NCI-H1436 treated with DMSO at 0.1 percent for 48 hours (cell line): ENCODE measurements around the gene PDE10A.
"Not testable (repeated sequence)": the region's sequence is repeated elsewhere in the genome, so short reads cannot be mapped to it uniquely, and the experiment has no call there.

Experiments used
- DNase-seq: peaks from one replicate; lab custom pipeline; 2025; lab: John Stamatoyannopoulos, UW

Gene PDE10A

DNA sequence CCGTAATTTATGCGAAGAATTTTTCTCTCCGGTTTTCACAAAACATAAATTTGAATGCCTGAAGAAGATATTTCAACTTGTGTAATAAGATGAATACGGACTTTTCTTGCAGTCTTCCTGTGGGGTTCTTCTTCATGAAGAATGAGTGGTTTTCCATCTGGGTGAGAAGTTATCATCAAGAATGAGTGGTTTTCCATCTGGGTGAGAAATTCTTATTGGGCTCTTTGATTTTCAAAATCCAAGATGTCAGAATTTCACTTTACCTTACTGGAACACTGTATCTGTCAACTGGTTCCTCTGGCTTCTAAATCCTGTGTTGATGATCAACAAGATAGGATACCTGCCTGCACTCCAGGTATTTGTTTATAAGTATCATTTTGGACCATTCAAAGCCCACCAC, 193.6 kb downstream of the PDE10A start:
- no peak for DNase-seq

DNA sequence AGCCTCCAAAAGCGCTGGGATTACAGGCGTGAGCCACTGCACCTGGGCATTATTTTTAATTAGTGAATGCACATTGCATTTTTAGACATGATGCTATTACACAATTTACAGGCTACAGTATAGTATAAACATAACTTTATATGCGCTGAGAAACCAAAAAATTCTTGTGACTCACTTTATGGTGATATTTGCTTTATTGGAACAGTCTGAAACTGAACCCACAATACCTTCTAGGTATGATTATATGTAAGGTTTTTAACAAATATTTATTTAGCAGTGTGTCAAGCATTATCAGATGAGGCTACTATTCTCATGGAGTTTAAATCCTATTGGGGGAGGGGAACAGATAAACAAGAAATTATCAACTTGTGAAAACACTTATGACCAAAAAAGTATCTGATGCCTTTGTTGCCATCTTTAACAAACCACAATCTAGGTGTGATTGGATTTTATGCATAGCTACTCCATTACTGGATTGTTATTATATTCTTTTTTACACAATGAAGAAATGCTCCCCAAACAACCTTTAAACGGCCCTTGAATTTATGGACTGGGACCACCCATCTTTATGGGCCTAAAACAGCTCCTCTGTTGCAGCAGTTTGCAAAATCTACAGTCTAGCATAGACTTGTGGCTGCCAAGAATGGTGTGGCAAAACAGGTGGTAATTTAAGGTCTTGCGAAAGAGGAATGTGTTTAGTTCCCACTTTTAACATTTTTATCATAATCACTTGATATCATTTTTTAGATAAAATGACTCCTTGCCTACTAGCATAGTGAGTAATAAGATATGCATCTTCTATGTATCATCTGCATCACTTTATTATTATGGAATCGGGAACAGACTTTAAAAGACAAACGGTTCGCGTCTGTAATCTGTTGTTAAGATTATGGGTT, 194.5 kb downstream of the PDE10A start:
- DNase-seq = no peak

- not testable (repeated sequence) for DNase-seq
Measured at GRCh38 chr6:165463499-165463898, 199.5 kb downstream of the PDE10A start.

DNA sequence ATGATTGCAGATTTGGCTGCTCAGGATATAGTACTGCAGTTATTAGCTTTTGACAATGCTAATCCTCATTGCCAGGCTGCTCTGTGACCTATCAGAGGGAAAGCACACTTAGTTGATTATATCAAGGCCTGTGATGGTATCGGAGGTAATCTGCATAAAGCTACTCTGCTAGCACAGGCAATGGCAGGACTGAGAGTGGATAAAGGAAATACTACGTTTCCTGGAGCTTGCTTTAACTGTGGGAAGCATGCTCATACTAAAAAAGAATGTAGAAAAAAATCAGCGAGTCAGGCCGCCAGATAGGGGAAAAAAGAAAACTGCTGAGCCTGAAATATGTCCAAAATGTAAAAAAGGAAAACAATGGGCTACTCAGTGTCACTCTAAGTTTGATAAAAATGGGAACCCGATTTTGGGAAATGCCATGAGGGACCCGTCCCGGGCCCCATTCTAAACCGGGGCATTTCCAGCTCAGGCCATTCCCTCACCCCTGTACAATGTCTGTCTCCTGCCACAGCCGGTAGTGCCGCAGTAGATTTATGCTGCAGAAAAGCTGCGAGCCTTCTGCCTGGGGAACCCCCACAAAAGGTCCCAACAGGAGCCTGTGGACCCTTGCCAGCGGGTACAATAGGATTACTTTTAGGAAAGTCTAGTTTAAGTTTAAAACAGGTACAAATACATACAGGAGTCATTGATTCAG, 203.3 kb downstream of the PDE10A start:
- DNase-seq = not testable (repeated sequence)

DNA sequence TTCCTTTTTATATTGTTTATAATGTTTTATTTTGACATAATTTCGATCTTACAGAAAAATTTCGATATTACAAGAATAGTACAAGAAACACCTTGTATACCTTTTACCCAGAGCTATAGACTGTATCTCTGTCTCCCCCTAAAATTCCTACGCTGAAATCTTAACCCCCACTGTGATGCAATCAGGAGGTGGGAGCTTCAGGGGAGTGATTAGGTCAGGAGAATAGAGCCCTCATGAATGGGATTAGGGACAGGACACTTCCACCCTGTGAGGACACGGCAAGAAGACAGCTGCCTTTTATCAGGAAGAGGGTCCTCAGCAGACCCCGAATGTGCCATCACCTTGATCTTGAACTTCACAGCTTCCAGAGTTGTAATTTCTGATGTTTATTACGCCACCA, 204.9 kb downstream of the PDE10A start:
- no peak for DNase-seq

DNA sequence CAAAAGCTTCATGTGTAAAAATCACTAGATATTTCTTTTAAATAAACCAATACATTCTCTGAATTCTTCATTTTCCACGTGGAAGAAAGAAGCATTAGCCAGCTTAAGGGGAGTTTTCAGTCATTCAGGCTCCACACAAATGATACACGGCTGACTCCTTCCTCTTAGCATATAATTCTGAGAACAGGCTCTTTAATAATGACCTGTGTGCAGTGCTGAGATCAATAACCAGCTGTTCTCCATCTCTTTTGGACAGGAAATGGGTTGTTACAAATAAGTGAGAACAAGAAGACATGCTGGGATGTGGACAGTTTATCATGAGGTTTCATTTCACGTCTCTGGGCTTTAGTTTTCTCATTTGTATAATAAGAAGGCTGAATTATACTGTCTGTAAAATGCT, 206.8 kb downstream of the PDE10A start:
- DNase-seq = no peak

DNA sequence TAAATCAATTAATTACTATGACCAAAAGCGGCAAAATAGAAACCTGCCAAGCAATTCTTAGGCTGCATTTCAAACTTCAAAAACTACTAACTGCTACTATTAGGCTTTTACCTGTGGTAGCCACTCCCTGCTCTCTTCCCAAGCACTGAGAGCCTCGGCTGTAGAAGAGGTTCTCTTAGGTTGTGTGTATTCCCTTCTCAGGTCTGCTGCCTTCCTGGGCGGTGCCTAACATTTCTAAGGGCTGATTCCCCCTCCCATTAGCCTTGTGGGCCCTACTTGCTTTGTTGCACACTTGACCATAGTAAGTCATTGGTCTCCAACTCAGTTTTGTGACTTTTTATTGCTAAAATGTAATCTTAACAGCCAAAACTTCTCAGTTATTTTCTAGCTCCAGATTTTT, 207.6 kb downstream of the PDE10A start:
- no peak for DNase-seq

DNA sequence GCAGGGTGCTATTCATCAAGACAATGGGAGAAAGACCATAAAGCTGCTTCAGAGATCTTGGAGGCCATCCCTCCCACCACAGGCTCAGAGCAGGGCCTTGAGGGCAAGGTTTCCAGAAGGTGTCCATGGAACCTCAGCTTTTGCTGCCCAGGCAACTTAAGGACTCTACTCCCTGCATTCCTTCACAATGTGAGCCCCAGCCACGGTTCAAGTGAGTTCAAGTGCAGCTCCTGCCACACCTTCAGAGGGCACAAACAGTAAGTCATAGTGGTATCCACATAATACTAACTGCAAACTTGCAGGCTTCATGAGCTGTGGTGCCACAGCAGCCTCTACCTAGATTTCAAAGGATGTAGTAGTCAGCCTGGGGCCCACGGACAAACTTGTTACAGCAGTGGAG, 209.6 kb downstream of the PDE10A start:
- no peak for DNase-seq

DNA sequence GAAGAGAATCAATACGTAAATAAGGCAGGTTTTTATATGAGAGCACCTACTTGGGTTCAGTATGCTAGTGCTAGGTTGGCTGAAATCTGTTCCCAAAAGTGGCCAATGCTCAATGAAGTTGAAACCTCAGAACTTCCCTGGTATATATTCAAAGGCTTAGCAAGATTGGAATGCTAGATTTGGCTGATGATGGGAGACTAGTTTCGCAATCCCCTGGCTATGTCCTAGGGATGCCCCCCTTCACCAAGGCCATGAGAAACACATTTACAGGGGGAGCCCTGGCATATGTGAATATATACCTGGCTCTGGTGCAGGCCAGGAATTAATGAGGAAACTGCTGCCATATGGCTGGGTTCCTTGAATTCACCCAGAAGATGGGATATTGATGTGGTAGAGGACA, 211.2 kb downstream of the PDE10A start:
- no peak for DNase-seq

DNA sequence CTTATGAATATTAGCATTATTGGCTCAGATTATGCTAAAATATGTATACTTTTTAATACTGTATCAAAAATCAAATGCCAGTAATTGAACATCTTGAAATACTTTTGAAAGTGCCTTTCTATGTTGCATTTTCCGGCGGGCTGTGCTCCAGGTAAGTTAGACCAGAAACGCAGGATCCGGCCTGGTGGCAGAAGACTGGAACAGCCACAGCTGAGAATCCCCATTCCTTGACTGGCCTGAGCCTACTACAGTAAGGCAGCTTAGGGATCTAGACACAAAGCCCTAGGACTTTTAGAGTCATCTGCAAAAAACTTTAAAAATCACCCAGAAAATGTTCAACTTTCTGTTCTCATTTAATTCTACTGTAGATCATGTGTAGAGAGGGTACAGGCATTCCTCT, 214.8 kb downstream of the PDE10A start:
- no peak for DNase-seq

- DNase-seq = no peak
Measured at GRCh38 chr6:165447141-165447540, 215.9 kb downstream of the PDE10A start.

DNA sequence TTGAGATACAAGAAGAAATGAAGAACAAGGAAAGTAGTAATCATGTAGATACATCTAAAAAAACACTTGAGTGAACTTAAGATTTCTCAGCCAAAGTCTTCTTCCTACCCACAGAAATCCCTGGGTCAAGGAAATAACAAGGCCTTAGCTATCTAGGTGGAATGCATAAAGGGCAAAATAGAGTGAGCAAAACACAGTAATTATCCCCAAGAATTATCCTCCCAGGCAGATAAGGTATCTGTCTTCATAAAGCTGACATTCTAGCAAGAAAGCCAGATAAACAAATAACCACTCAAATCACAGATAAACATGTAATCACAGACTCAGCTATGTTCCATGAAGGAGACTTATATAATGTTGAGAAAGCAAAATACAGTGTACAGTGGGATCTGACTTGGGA, 216.7 kb downstream of the PDE10A start:
- DNase-seq = no peak

DNA sequence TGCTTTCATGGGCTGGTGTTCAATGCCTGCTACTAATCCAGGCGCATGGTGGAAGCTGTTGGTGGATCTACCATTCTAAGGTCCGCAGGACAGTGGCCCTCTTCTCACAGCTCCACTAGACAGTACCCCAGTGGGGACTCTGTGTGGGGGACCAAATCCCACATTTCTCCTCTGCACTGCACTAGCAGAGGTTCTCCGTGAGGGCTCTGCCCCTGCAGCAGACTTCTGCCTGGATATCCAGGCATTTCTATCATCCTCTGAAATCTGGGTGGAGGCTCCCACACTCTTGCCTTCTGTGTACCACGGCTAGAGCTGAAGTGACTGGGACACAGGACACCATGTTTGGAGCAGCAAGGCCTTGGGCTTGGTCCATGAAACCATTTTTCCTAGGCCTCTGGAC, 219.6 kb downstream of the PDE10A start:
- DNase-seq = no peak

DNA sequence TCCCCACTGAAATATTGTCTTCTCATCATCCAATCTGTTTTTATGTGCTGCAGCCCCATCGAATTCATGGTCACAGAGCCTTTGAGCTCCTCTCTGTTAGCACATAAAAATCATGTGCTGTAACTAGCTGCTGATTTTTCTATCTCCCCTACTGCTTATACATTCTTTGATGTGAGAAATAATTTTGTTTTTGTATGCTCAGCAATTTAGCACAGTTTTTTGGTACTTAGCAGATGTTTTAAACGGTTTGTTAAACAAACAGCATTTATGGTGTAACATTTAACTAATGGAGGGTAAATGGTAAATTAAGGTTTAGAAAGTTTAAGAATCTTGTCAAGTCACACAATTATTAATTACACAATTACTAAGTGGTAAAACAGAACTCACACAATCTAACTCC, 221.9 kb downstream of the PDE10A start:
- no peak for DNase-seq

DNA sequence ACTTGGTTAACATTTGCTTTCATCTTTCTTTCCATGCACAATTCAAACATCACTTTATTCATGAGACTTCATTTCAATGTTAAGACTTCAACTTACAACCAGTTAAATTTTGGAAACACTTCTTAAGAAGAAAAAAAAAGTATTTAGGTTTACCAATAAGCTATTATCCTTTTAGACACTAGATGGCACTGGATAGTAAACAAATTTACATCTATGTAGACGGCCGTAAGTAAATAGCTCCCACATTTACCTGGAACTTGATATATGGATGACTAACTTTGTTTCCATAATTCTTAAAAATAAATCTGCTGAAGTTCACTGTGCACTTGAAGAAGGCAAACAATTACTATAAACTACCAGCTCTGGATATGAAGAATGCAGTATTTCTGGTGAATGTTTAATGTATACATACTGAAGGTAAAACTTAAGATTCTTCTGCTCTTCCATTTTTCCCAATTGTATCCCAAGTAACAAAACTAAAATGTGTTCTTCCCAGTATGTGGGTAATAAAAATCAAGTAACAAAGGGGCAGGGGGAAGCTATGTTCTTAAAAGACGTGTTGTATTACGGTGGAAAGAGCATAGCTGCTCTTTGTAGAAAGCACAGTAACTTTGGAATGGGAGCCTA, 223.0 kb downstream of the PDE10A start:
- no peak for DNase-seq

DNA sequence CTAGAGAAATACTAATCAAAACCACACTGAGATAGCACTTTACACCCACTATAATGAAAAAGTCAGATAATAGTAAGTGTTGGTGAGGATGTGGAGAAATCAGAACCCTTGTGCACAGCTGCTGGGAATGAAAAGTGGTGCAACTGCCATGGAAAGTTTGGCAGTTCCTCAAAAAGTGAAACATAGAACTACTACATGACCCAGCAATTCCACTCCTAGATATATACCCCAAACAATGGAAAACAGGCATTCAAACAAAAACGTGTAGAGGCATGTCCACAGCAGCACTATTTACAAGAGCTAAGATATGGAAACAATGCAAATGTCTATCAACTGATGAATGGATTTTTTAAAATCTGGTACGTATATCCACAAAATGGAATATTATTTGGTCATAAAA, 236.1 kb downstream of the PDE10A start:
- DNase-seq = no peak

DNA sequence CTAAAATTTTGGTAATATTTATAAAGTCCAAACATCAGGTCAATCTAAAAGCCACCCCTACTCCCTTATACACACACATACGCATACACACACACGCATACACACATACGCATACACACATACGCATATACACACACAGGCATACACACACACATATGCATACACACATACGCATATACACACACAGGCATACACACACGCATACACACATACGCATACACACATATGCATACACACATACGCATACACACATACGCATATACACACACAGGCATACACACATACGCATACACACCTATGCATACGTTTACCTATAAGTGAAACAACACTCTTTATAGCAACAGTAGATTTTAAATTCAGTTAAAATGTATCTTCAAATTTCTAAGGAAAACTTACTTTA, 240.8 kb downstream of the PDE10A start:
- no peak for DNase-seq

GRCh38 chr6:165417278-165417865, 245.7 kb downstream of the PDE10A start:
- DNase-seq = no peak

GRCh38 chr6:165404697-165405096, 258.3 kb downstream of the PDE10A start:
- DNase-seq = no peak

DNA sequence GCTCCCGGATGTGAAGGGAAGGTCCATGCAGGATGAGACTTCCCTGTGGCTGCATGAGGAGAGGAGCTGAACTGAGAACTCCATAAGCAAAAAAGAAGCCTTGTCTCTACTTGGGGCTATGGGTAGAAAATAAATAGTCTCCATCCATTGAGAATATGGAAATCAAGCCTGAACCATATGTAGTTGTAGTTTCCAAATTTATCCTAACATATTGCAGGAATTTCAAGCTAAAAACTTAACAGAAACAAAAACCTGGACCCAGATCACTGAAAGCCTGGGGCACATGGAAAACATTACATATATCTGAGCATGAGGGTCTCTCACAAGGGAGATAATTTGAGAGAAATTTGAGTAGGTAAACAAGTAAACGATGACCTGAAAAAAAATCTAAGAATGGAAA, 258.7 kb downstream of the PDE10A start:
- no peak for DNase-seq

DNA sequence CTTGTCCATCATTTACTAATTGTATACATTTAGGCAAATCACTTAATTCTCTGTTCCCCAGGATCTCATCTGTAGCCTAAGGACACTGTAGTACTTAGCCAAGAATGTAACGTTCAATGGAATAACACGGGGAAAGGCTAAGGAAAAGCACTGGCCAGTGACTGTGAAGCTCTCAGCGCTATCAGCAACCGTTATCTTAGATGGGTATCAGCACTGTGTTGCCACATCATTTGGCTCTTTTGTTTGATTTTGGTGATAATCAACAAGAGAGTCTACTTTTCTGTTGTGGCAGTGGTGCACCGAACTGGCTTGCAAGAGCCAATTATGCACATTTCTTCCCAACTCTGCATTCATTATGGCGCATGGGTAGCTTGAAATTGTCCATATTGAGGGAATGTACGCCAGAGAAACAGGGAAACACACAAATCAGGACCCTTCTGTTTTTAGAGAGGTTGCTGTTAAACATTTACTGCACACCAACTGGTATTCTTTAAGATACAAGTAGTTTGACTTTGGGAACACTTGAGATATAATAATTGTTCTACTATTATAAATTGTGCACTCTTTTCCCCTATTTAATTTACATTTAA, 259.9 kb downstream of the PDE10A start:
- DNase-seq = no peak

DNA sequence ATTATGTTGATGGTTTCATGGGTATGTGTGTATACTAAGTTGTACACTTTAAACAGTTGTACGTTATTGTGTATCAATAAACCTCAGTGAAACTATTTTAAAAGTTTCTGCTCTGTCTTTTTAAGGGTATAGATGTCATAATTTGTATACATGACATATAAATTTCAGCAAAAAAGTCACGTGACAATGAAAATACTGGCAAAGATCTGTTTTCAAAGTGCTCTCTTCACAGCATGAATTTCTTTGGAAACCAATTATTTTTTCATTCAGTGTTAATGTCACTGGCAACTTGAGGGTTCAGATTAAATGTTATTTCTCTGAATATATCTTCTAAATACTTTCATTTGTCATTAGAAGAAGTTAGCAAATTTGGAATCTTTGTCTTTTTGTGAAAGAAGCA, 261.9 kb downstream of the PDE10A start:
- no peak for DNase-seq
